Psoas muscle (tissue), 8 donors: ENCODE data around the gene NEAT1. TPM values are rescaled to one million over a fixed set of nuclear protein-coding genes. Genes with fewer than 3 reads are reported as not detected.

Experiments used
- ATAC-seq, 4 donors: fragments of 200-7000 bp; cut with Tn5 transposase; one replicate each; pipeline ENCODE4 v1.9.1; 2020; ENCODE audit warnings: moderate library complexity in 3 of 4, mild to moderate bottlenecking in 2 of 4
- DNase-seq, 2 donors: peaks; one replicate each; pipeline ENCODE4 v3.0.0-alpha.2; 2020
- H3K27ac ChIP-seq: fragments of 200-600 bp; one replicate; pipeline ENCODE4 v1.8.0; 2022
- H3K27me3 ChIP-seq, 3 donors: fragments of 200-600 bp in 1 of 3; one replicate each; pipeline versions ENCODE4 v1.6.1 to v1.8.0; 2013 to 2022; ENCODE audit warnings: low read length in 2 of 3, mild to moderate bottlenecking in 2 of 3, moderate library complexity in 1 of 3; ENCODE audit not compliant: insufficient read depth in 3 of 3
- H3K36me3 ChIP-seq, 2 donors: fragments of 200-600 bp in 1 of 2; one replicate each; pipeline versions ENCODE4 v1.6.1 to v1.8.0; 2013 to 2022; ENCODE audit warnings: low read depth in 1 of 2, mild to moderate bottlenecking in 1 of 2, moderate library complexity in 1 of 2; ENCODE audit not compliant: insufficient read depth in 1 of 2
- H3K4me1 ChIP-seq: fragments of 200-600 bp; one replicate; pipeline ENCODE4 v1.8.0; 2022
- H3K4me3 ChIP-seq: fragments of 200-600 bp; one replicate; pipeline ENCODE4 v1.8.0; 2022; ENCODE audit warnings: mild to moderate bottlenecking
- H3K9me3 ChIP-seq: fragments of 200-600 bp; one replicate; pipeline ENCODE4 v1.8.0; 2022
- CTCF ChIP-seq: fragments of 200-600 bp; IDR thresholded peaks from one replicate; pipeline ENCODE4 v1.8.0; 2022; ENCODE audit warnings: antibody characterized with exemption
- WGBS, 3 donors: extraction: QIAGEN DNeasy Blood & Tissue Kit; methylation state at CpG; one replicate each; pipeline versions ENCODE4 v1.1.6 to v1.1.7; 2013; 5-methylcytosine and 5-hydroxymethylcytosine counted together
- intact Hi-C, 2 donors: fragments of 100-400 bp; cut with DNase I; formaldehyde crosslinking; loops; one replicate each; pipeline versions ENCODE4 v1.11.0 to v1.14.2; 2022
- polyA plus RNA-seq, 3 donors: library from polyadenylated mRNA; stranded (reverse); fragments of 200-250 nt; gene quantifications; one replicate each; pipeline ENCODE4 v1.2.3, GENCODE V29; 2013
- total RNA-seq, 4 donors: library from RNA; stranded (reverse); fragmentation: NEBNext Ultra II Directional in 2 of 4; extraction: Animal tissue kit (Norgen Biotek cat#: 25700) in 2 of 4; gene quantifications; one replicate each; pipeline versions ENCODE4 v1.2.1 to v1.2.4, GENCODE V29; 2021 to 2023
- donor health status: healthy with polysubstance abuse.
- donor health status: DM: no; HTN: no; CAD: no; lungs with moderate emphysema.
- donor health status: Bipolar disorder and iron deficiency.
- donor health status: healthy.
- donor health status: DM: yes; HTN: yes; CAD: no.
- donor health status: DM: no; HTN: no; CAD: no.
- donor health status: DM: no; HTN: no; CAD: no.
- donor health status: DM: yes; HTN: yes; CAD: no.

Gene NEAT1
- total and polyA plus RNA-seq, 7 donors = 474 to 1,759 (median 716) TPM

GRCh38 chr11:65437436-65438227, 15.0 kb downstream of the NEAT1 start:
- Histone ChIP-seq H3K4me1 (peaks cover 58% of the 10 kb centered on the region), H3K27me3 (no peaks in the 10 kb centered on the region), H3K4me3 (peak overlapping the region; percentile 86), H3K27ac (peak overlapping the region; percentile 100), H3K9me3 (no peaks in the 10 kb centered on the region), H3K36me3 (peaks cover 3 to 100% of the 10 kb centered on the region in 2 donors)
- DNase-seq (peak in 1 of 2 donors; percentile 56), ATAC-seq (peak in 3 of 4 donors; percentile 1 to 3 (median 2))
- WGBS, 3 donors = 33 to 55% (median 43%) methylated on average over 14 of the region's 14 CpGs
- intact Hi-C loops = loop anchor here in 1 of 2 donors (1.0 kb wide), 1 partner anchor 12 kb away; no protein-coding TSS in a partner anchor
- no peak for TF ChIP-seq CTCF

- peaks cover 3 to 100% of the 10 kb centered on the region in 2 donors for H3K36me3 ChIP-seq
- ATAC-seq = no peak
- intact Hi-C loops = loop anchor here in 1 of 2 donors (1.0 kb wide), 1 partner anchor 13 kb away; no protein-coding TSS in a partner anchor
- H3K27ac ChIP-seq = peak overlapping the region; percentile 100
- no peak for TF ChIP-seq CTCF
- no peaks in the 10 kb centered on the region for H3K9me3 ChIP-seq
- 59 to 78% (median 66%) methylated on average over 9 of the region's 9 CpGs for WGBS, 3 donors
- DNase-seq = no peak
- peaks cover 51% of the 10 kb centered on the region for H3K4me1 ChIP-seq
- no peaks in the 10 kb centered on the region for H3K27me3 ChIP-seq
- H3K4me3 ChIP-seq = peak overlapping the region; percentile 86
These were observed 15.9 kb downstream of the NEAT1 start for GRCh38 chr11:65438257-65439151.

GRCh38 chr11:65439331-65440181, 17.0 kb downstream of the NEAT1 start:
- no peak for TF ChIP-seq CTCF
- ATAC-seq = peak; percentile 0 to 8 (median 4)
- Histone ChIP-seq H3K4me3 (peak overlapping the region; percentile 86), H3K4me1 (peaks cover 41% of the 10 kb centered on the region), H3K27me3 (no peaks in the 10 kb centered on the region), H3K36me3 (peaks cover 3 to 98% of the 10 kb centered on the region in 2 donors), H3K9me3 (no peaks in the 10 kb centered on the region), H3K27ac (peak overlapping the region; percentile 100)
- WGBS, 3 donors = 42 to 77% (median 49%) methylated on average over 7 of the region's 7 CpGs
- intact Hi-C loops = no loop called here
- DNase-seq = peak in 1 of 2 donors; percentile 58

- H3K36me3 ChIP-seq = peaks cover 3 to 98% of the 10 kb centered on the region in 2 donors
- H3K4me1 ChIP-seq = peaks cover 27% of the 10 kb centered on the region
- no peak for DNase-seq
- no peak for TF ChIP-seq CTCF
- peak overlapping the region; percentile 26 for H3K4me3 ChIP-seq
- H3K27ac ChIP-seq = peak overlapping the region; percentile 100
- intact Hi-C loops = no loop called here
- H3K9me3 ChIP-seq = no peaks in the 10 kb centered on the region
- ATAC-seq = no peak
- 32 to 46% (median 35%) methylated on average over 7 to 8 of the region's 8 CpGs for WGBS, 3 donors
- no peaks in the 10 kb centered on the region for H3K27me3 ChIP-seq
These were observed 18.4 kb downstream of the NEAT1 start for GRCh38 chr11:65440831-65441499.
